ENCODE measurements around the gene SLC4A1.

DNA sequence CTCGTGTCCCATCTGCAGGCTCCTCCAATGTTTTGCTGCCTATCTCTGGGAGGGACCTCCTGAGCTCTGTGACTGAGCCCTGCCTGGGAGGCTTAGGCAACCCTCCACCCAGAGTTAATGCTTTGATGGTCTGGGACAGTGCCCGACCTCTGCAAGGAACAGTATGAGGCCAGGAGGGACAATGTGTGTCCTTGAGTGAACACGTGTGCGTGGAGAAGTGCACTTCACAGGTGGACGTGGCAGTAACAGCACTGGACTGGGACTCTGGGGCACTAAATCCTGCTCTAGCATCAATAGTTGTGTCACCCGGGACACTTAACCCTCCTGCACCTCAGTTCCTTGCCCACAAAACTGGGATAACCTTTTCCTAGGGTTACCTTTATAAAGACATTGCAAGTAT lies 53.0 kb downstream of the SLC4A1 start:
- TF ChIP-seq CTCF (IDR thresholded peaks at IDR 0.05 in 8 of 11, conservative IDR thresholded peaks at IDR 0.05 in 3 of 11), result no peak
- TF ChIP-seq POLR2AphosphoS5 (IDR thresholded peaks at IDR 0.05), result peak in 1 of 3 donors; percentile 19
- no peak for TF ChIP-seq POLR2A (IDR thresholded peaks at IDR 0.05)

Data from spleen (tissue), 7 donors.